SU-DHL-6 (cell line): ENCODE data around the gene MYL12B.
A peak's percentile ranks its signal among the peaks of the same experiment; 100 is the strongest.

Experiments used
- H2AFZ ChIP-seq: fragments of 200-600 bp; sonication (generic); 2 replicates; pipeline ENCODE4 v1.6.1; 2014; ENCODE audit warnings: low read depth, mild to moderate bottlenecking, moderate library complexity, mixed read lengths, antibody characterized with exemption, low read length; ENCODE audit not compliant: severe bottlenecking
- H3F3A ChIP-seq: fragments of 200-600 bp; shearing (Covaris generic); 2 replicates; pipeline ENCODE4 v1.6.0; 2016; ENCODE audit warnings: antibody characterized with exemption, mild to moderate bottlenecking; ENCODE audit not compliant: insufficient read depth
- H3K27ac ChIP-seq: fragments of 200-600 bp; sonication (generic); 2 replicates; pipeline ENCODE4 v1.5.1; 2016; ENCODE audit warnings: low read depth, mild to moderate bottlenecking, low read length, moderate library complexity, mixed read lengths
- H3K27me3 ChIP-seq: fragments of 200-600 bp; sonication (generic), shearing (Covaris generic); 2 replicates; pipeline ENCODE4 v1.6.0; 2014; ENCODE audit warnings: mild to moderate bottlenecking, low read length
- H3K36me3 ChIP-seq: fragments of 200-600 bp; sonication (generic); 2 replicates; pipeline ENCODE4 v1.6.1; 2014; ENCODE audit warnings: mild to moderate bottlenecking, low read length, mixed read lengths
- H3K4me2 ChIP-seq: fragments of 300-600, 200-600 bp; shearing (Covaris generic), sonication (generic); 2 replicates; pipeline ENCODE4 v1.6.0; 2014; ENCODE audit warnings: low read length, low read depth, mild to moderate bottlenecking; ENCODE audit not compliant: poor library complexity, severe bottlenecking
- H3K4me3 ChIP-seq: fragments of 200-600 bp; sonication (generic); 2 replicates; pipeline ENCODE4 v1.5.1; 2014; ENCODE audit warnings: antibody characterized with exemption, low read length, mild to moderate bottlenecking, mixed read lengths; ENCODE audit not compliant: insufficient read depth, poor library complexity, severe bottlenecking
- H3K79me2 ChIP-seq: fragments of 200-600 bp; sonication (generic); 2 replicates; pipeline ENCODE4 v1.6.1; 2014; ENCODE audit warnings: mild to moderate bottlenecking, low read length, moderate library complexity; ENCODE audit not compliant: insufficient read depth
- H3K9ac ChIP-seq: fragments of 200-600 bp; sonication (generic); 2 replicates; pipeline ENCODE4 v1.7.0; 2014; ENCODE audit warnings: mild to moderate bottlenecking, low read length
- H3K9me2 ChIP-seq: fragments of 200-600 bp; sonication (generic); replicated peaks from 2 replicates; pipeline ENCODE4 v1.6.1; 2014; ENCODE audit warnings: low read length; ENCODE audit not compliant: insufficient read depth
- H3K9me3 ChIP-seq: fragments of 200-600 bp; sonication (generic); 2 replicates; pipeline ENCODE4 v1.6.1; 2014; ENCODE audit warnings: low read length, mixed read lengths; ENCODE audit not compliant: insufficient read depth
- H4K20me1 ChIP-seq: fragments of 200-600 bp; sonication (generic); 2 replicates; pipeline ENCODE4 v1.6.1; 2014; ENCODE audit warnings: low read depth, mild to moderate bottlenecking, antibody characterized with exemption, low read length, moderate library complexity, mixed read lengths
- EZH2phosphoT487 ChIP-seq: fragments of 200-600 bp; sonication (generic), shearing (Covaris generic); conservative IDR thresholded peaks from 2 replicates; pipeline ENCODE4 v1.6.1; 2018; ENCODE audit warnings: mild to moderate bottlenecking, antibody characterized with exemption, low read length, moderate library complexity, mixed read lengths
- TF ChIP-seq, protein P1 (sequence below): fragments of 200-600 bp; sonication (generic); IDR thresholded peaks from one replicate; pipeline ENCODE4 v1.5.1; 2017; ENCODE audit warnings: antibody characterized with exemption, mild to moderate bottlenecking, low read length, moderate library complexity; ENCODE audit not compliant: insufficient read depth, poor library complexity, severe bottlenecking

The MYL12B gene

GRCh38 chr18:3281456-3282400 is 19.8 kb downstream of the MYL12B start:
- no peak overlapping the region for H3K9ac ChIP-seq
- no peaks in the 10 kb centered on the region for H3K9me2 ChIP-seq
- H3K4me3 ChIP-seq: no peak overlapping the region
- no peaks in the 10 kb centered on the region for H4K20me1 ChIP-seq
- no peaks in the 10 kb centered on the region for H3K9me3 ChIP-seq
- H3F3A ChIP-seq: peaks cover 9% of the 10 kb centered on the region; the same call in 1 of the 2 replicates
- no peak overlapping the region for H2AFZ ChIP-seq
- H3K27me3 ChIP-seq: no peaks in the 10 kb centered on the region
- TF ChIP-seq, protein P1, sequence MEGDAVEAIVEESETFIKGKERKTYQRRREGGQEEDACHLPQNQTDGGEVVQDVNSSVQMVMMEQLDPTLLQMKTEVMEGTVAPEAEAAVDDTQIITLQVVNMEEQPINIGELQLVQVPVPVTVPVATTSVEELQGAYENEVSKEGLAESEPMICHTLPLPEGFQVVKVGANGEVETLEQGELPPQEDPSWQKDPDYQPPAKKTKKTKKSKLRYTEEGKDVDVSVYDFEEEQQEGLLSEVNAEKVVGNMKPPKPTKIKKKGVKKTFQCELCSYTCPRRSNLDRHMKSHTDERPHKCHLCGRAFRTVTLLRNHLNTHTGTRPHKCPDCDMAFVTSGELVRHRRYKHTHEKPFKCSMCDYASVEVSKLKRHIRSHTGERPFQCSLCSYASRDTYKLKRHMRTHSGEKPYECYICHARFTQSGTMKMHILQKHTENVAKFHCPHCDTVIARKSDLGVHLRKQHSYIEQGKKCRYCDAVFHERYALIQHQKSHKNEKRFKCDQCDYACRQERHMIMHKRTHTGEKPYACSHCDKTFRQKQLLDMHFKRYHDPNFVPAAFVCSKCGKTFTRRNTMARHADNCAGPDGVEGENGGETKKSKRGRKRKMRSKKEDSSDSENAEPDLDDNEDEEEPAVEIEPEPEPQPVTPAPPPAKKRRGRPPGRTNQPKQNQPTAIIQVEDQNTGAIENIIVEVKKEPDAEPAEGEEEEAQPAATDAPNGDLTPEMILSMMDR: peak; percentile 44
- TF ChIP-seq EZH2phosphoT487: no peak
- no peaks in the 10 kb centered on the region for H3K79me2 ChIP-seq
- H3K27ac ChIP-seq: no peak overlapping the region
- peaks cover 5% of the 10 kb centered on the region; the same call in 1 of the 2 replicates for H3K36me3 ChIP-seq
- H3K4me2 ChIP-seq: no peak overlapping the region

- Histone ChIP-seq H3K27ac (no peak overlapping the region), H3K9me3 (no peaks in the 10 kb centered on the region), H2AFZ (no peak overlapping the region), H3K4me2 (no peak overlapping the region), H3K36me3 (no peaks in the 10 kb centered on the region), H3K4me3 (no peak overlapping the region), H3F3A (peaks cover 9% of the 10 kb centered on the region; the same call in 1 of the 2 replicates), H3K9ac (no peak overlapping the region), H3K9me2 (no peaks in the 10 kb centered on the region), H3K27me3 (no peaks in the 10 kb centered on the region), H4K20me1 (no peaks in the 10 kb centered on the region), H3K79me2 (no peaks in the 10 kb centered on the region)
- TF ChIP-seq, protein P1: no peak
- TF ChIP-seq EZH2phosphoT487: no peak
Observed at GRCh38 chr18:3283253-3283863, 21.4 kb downstream of the MYL12B start.

GRCh38 chr18:3283908-3284307 is 22.0 kb downstream of the MYL12B start:
- Histone ChIP-seq H3K4me2 (no peak overlapping the region), H4K20me1 (no peaks in the 10 kb centered on the region), H3K9me3 (no peaks in the 10 kb centered on the region), H3K36me3 (no peaks in the 10 kb centered on the region), H3K79me2 (no peaks in the 10 kb centered on the region), H3K9ac (no peak overlapping the region), H3K27ac (no peak overlapping the region), H2AFZ (no peak overlapping the region), H3K4me3 (no peak overlapping the region), H3K9me2 (no peaks in the 10 kb centered on the region), H3K27me3 (no peaks in the 10 kb centered on the region), H3F3A (peaks cover 7% of the 10 kb centered on the region; the same call in 1 of the 2 replicates)
- TF ChIP-seq EZH2phosphoT487: no peak
- TF ChIP-seq, protein P1: no peak
